ENCODE results near the gene BRAF.
"Not testable (repeated sequence)": the region's sequence is repeated elsewhere in the genome, so short reads cannot be mapped to it uniquely, and the experiment has no call there.

Gene BRAF

GRCh38 chr7:140918236-140918635, 6.5 kb downstream of the BRAF start:
- no peak for DNase-seq (ENCODE audit: low read depth in 2 of 2)

GRCh38 chr7:140917258-140917657, 7.5 kb downstream of the BRAF start:
- DNase-seq (ENCODE audit: low read depth in 2 of 2), result no peak

- no peak for DNase-seq (ENCODE audit: low read depth in 2 of 2)
These were observed 8.7 kb downstream of the BRAF start for GRCh38 chr7:140915935-140916555.

GRCh38 chr7:140914083-140914482, 10.6 kb downstream of the BRAF start:
- no peak for DNase-seq (ENCODE audit: low read depth in 2 of 2)

- not testable (repeated sequence) for DNase-seq (ENCODE audit: low read depth in 2 of 2)
These were observed 11.2 kb downstream of the BRAF start for GRCh38 chr7:140913596-140913928.

- DNase-seq (ENCODE audit: low read depth in 2 of 2), result no peak
These were observed 13.0 kb downstream of the BRAF start for GRCh38 chr7:140911746-140912145.

GRCh38 chr7:140909476-140910161, 15.1 kb downstream of the BRAF start:
- no peak for DNase-seq (ENCODE audit: low read depth in 2 of 2)

- DNase-seq (ENCODE audit: low read depth in 2 of 2), result no peak
These were observed 16.4 kb downstream of the BRAF start for GRCh38 chr7:140908361-140908760.

GRCh38 chr7:140903741-140904480, 20.8 kb downstream of the BRAF start:
- DNase-seq (ENCODE audit: low read depth in 2 of 2), result no peak

- DNase-seq (ENCODE audit: low read depth in 2 of 2), result no peak
These were observed 22.3 kb downstream of the BRAF start for GRCh38 chr7:140902303-140902953.

GRCh38 chr7:140901941-140902302, 22.8 kb downstream of the BRAF start:
- no peak for DNase-seq (ENCODE audit: low read depth in 2 of 2)

- no peak for DNase-seq (ENCODE audit: low read depth in 2 of 2)
These were observed 24.8 kb downstream of the BRAF start for GRCh38 chr7:140899883-140900282.

- no peak for DNase-seq (ENCODE audit: low read depth in 2 of 2)
These were observed 25.8 kb downstream of the BRAF start for GRCh38 chr7:140898786-140899536.

GRCh38 chr7:140896996-140897395, 27.7 kb downstream of the BRAF start:
- DNase-seq (ENCODE audit: low read depth in 2 of 2), result no peak

GRCh38 chr7:140889645-140890044, 35.1 kb downstream of the BRAF start:
- no peak for DNase-seq (ENCODE audit: low read depth in 2 of 2)

GRCh38 chr7:140889150-140889549, 35.6 kb downstream of the BRAF start:
- DNase-seq (ENCODE audit: low read depth in 2 of 2), result no peak

GRCh38 chr7:140888087-140888486, 36.6 kb downstream of the BRAF start:
- DNase-seq (ENCODE audit: low read depth in 2 of 2), result no peak

GRCh38 chr7:140885735-140886334, 38.9 kb downstream of the BRAF start:
- no peak for DNase-seq (ENCODE audit: low read depth in 2 of 2)

- DNase-seq (ENCODE audit: low read depth in 2 of 2), result no peak
These were observed 41.4 kb downstream of the BRAF start for GRCh38 chr7:140883378-140883777.

GRCh38 chr7:140882834-140883233, 41.9 kb downstream of the BRAF start:
- not testable (repeated sequence) for DNase-seq (ENCODE audit: low read depth in 2 of 2)

GRCh38 chr7:140881507-140882228, 43.1 kb downstream of the BRAF start:
- no peak for DNase-seq (ENCODE audit: low read depth in 2 of 2)
